GM19239 (cell line): ENCODE data around the gene TGIF1.
"Not testable (repeated sequence)": the region's sequence is repeated elsewhere in the genome, so short reads cannot be mapped to it uniquely, and the experiment has no call there.

ENCODE experiments used
- DNase-seq: peaks from one replicate; pipeline ENCODE4 v3.0.0; 2011; ENCODE audit warnings: low spot score; ENCODE audit not compliant: insufficient read length
- FAIRE-seq: peaks from 2 replicates; lab custom pipeline; 2011; peaks lifted over from hg19 to GRCh38; lab: Jason Lieb, UNC

Gene TGIF1

DNA sequence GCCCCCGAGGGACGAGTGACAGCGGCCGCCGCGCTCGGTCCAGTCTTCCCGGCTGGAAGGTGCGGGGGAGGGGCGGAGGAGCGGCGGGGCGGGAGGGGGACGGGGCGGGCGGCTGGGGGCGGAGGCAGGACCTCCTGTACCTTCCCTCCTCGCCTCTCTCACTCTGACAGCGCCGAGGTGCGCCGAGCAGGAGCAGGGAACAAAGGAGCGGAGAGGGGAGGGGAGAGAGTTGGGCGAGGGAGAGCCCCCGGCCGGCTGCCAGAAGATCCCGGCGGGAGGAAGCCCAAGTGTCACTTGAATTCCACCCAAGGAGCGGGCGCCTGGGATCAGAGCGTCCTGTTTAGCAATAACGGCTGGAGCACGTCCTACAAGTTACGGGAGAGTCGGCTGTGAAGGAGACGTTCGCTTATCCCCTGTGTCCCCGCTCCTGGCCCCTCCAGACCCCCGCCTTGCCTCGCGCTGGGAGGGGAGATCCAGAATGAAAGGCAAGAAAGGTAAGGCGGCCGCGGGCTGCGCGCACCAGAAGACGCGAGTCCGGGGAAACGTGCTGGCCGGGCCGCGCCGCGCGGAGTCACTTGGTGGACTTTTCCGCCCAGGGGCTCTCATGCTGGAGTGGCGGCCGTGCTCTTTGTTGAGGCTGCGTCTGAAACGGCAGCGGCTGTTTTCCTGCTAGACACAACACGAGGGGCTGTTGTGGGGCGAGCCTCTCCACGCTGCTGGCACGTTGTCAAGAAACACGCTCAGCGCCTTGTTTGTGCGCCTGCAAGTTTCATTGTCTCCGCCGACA, at the start of gene TGIF1:
TSS of gene TGIF1 (plus strand) at position 161 of the 787 bp plus-strand sequence. CDS start at position 479, 318 bp downstream.
- DNase-seq = no peak
- FAIRE-seq = no peak

DNA sequence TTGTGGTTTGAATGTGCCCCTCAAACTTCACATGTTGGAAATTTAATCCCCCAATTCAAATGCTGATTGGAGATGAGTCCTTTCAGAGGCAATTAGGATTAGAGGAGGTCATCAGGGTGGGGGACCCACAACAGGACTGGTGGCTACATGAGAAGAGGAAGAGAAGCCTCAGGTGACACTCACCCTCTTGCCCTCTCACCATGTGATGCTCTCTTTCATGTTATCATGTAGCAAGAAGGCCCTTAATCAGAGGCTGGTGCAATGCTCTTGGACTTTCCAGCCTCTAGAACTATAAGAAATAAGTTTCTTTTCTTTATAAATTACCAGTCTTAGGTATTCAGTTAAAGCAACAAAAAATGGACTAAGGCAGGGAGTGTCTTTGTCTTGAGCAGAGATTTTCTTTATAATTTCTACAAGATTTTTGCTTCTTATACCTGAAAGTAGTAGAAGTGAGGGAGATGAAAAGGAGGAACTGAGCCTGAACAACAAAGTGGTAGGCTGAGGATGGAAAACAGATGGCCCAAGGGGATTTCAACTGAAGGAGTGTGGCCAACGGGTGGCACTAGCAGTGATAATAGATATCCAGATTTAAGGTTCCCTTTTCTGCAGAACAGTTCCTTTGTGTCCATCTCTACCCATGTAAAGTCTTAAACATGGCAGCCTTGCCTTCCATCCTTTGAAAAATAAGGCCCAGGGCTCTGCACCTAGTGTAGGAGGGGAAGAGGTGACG, 49.2 kb upstream of the TGIF1 start:
- FAIRE-seq = no peak
- no peak for DNase-seq

DNA sequence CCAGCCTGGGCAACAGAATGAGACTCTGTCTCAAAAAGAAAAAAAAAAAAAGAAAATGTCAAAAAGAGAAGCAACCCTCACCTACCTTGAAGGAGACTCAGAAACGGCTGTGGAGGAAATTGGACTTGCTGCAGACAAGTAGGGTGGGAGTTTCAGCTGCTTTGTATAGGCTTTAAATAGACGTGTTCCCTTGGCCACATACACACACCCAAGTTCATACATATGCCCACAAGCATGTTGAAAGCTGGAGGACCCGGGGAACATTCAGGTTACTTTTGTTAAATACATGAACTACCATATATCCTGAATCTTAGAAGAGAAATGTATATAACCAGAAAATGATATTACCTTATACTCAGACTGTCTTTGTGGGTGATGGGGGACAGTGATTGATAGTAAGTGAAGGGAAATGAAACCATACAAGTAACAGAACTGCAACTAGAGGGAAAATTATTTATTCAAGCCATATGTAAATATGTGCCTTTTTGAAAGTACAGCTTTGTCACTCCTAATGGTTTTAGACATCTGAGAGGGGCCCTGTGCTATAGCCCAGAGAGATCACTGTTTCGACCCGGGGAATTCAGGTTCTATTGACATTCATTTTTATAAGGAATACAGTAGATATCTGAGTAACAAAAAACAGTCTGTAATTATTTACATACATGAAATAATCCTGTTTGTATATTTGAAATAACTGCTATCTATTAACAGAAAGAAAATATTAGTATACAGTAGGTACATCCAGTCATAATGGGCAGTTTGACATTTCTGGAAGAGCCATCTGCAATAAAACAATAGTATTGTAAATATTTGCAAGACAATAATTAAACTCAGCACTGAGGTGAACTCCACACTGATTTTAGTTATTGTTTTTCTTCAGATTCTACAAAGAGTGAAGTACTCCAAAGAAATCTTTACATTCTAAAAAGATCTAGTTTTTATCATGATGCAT, 48.0 kb upstream of the TGIF1 start:
- DNase-seq (peak; percentile 20), FAIRE-seq (peak; percentile 77)

DNA sequence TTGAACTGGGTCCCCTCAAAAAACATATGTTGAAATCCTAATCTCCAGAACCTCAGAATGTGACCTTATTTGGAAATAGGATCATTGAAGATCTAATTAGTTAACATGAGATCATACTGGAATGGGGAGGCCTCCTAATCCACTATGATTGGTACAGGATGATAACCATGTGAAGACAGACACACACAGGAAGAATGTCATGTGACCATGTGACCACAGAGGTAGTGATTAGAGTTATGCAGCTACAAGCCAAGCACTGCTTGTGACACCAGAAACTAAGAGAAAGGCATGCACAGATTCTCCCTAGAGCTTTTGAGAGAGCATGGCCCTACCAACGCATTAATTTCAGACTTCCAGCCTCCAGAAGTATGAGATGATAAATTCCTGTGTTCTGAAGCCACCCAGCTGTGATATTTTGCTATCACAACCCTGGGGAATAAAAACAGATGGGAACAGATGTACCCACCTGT, 47.0 kb upstream of the TGIF1 start:
- DNase-seq = no peak
- peak; percentile 76 for FAIRE-seq

DNA sequence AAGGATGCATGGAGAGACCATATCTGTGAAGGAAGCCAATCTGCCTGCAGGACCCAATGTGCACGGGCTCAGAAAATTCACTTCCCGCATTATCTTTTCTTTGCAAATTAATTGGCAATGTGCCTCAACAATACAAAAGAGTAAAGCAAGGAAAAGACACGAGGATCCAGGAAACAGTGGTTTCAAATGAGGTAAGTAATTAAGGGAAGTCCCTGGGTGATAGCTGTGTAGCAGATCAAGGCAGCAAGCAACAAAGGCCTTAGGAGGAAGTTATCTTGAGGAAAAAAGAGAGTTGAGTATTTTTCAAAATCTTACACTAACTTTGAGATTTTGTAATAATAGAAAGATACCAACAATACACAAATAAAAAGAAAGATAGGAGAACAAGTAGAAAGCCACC, 44.3 kb upstream of the TGIF1 start:
- DNase-seq (no peak), FAIRE-seq (no peak)

DNA sequence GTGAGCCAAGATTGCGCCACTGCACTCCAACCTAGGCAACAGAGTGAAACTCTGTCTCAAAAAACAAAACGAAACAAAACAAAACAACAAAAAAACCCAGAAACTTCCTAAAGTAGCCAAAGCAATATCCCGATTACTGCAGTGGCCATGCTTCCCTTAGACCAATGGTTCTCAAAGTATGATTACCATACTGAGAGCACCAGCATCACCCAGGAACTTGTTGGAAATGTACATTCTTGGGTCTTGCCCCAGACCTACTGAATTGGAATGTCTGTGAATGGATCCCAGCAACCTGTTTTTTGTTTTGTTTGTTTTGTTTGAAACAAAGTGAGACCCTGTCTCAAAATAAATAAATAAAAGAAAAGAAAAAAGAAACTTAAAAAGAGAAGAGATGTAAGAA, 41.9 kb upstream of the TGIF1 start:
- FAIRE-seq = no peak

DNA sequence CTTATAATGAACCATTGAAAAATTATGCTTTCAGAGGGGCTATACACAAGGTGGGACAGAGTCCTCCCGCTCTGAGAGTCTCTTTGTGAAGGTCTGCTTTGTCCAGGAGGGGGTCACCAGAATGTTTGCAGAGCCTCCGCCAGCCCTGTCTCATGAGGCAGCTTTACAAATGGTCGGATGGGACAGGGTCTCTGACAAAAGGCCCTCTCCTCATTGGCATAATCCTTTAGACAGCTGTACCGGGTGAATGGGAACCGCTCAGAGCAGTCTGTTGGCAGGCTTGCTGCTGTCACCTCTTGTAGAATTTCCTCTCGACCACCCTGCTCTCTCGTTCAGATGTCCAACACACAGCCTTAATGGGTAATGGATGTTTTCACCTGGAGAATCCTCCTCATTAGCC, 40.2 kb upstream of the TGIF1 start:
- DNase-seq = no peak
- no peak for FAIRE-seq

More for the DNA sequence above, 41.9 kb upstream of the TGIF1 start:
- no peak for DNase-seq

DNA sequence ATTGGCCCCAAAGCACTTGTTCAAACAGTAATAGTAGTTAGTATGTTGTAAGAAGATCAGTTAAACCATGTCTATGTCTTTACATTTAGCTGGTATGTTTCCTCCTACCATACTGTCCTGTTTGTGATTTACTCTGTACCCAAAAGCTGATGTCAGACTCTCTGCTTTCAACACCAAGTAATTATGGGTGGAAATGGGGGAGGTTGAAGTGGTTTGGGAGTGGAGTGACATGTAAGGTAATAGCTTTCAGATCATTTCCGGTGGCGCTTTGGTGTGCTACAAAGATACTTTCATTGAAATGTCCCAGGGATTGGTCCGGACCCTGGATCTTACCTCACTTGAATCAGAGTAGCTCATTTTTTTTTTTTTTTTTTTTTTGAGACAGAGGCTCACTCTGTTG, 39.7 kb upstream of the TGIF1 start:
- FAIRE-seq = no peak
- DNase-seq = no peak

DNA sequence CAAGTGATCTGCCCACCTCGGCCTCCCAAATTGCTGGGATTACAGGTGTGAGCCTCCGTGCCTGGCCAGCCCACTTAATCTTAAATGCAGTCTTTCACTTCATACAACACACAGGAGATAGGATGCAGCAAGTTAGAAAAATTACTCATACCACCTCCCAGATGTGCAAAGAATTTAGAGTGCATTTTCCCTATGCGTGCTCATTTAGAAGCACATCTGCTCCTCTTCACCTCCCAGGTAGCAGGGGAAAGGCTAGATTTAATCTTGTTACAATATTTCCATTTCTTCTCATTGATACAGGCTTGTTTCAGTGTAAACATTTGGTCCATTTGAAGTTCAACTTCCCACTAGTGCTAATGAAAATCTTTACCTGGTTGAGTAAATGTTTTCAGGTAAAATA, 39.1 kb upstream of the TGIF1 start:
- not testable (repeated sequence) for DNase-seq, FAIRE-seq

DNA sequence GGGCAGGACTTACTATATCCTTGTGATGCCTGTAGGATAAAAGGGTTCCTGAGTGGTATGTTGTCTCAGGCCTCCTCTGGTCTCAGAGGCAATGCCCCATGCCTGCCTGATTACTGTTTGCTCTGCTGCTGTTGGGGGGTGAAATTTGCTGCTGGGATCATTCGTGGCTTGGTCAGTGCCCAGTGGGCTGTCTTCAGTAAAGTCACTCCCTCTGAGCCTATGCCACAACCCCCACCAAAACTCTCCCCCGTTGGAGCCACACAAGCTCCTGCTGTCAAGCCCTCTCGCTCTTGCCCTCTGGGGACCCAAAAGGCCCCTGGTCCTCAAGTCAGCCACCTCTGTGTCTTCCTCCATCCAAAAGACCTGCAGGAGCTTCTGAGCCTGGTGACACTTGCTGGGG, 38.6 kb upstream of the TGIF1 start:
- no peak for DNase-seq
- no peak for FAIRE-seq

DNA sequence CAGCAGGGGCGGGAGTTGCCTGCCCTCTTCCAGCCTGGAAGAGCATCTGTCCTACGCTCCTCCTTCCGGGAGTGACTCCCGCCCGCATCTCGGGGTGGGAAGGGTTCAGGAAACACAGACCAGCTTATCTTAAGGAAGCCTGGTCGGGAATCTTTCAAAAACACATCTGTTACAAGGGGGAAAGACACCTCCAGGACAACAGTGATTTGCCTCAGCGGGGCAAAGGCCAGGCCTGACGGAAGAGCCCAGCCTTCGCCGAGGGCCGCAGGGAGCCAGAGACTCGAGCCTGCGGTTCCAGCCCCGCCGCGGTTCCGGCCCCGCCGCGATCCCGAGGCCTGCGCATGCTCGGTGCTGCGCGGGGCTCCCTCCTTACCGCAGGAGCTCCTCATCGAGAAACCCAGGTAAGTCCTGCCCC, 38.1 kb upstream of the TGIF1 start:
- DNase-seq = no peak
- no peak for FAIRE-seq

DNA sequence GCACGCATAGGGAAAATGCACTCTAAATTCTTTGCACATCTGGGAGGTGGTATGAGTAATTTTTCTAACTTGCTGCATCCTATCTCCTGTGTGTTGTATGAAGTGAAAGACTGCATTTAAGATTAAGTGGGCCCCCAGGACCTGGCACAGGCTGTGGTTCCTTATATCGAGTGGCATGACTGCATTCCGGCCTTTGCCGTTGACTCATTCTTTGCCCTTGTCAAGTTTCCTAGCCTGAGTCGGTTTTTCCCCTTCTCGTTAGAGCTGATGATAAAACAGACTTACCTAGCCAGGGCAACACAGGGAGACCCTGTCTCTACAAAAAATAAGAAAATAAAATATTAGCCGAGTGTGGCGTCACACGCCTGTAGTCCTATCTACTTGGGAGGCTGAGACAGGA, 37.4 kb upstream of the TGIF1 start:
- DNase-seq, FAIRE-seq: not testable (repeated sequence)

DNA sequence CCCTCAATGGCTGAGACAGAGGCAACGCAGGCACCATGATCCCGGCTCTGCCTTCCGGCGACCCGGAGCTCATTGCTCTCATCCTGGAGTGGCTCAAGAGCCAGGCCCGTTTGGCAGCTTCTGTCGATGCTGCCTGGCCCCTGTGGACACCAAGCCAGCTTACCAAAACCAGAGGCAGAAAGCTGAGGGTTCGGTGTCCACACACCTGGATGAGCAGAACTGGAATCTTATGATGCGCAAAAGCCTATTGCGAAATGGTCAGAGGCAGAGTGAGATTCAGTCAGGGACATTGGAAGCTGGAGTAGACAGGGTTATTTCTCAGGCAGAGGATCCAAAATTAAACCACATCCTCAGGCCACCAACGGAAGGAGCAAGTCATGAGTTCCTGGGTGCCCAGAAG, 34.9 kb upstream of the TGIF1 start:
- FAIRE-seq = no peak
- no peak for DNase-seq

DNA sequence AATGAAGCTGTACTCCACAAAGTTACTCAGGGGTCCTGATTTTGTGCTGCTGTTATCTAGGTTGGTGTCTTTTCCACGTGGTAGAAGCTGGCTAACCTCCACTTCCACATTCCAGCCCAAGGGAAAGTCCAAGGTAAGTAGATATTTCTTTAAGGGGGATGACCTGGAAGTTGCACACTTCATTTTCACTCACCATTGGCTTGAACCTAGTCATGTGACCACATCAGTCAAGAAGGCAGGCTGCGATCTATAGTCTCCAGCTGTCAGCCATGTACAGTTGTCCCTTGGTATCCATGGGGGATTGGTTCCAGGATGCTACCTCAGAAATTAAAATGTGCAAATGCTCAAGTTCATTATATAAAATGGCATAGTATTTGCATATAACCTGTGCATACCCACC, 31.9 kb upstream of the TGIF1 start:
- FAIRE-seq (no peak), DNase-seq (no peak)

DNA sequence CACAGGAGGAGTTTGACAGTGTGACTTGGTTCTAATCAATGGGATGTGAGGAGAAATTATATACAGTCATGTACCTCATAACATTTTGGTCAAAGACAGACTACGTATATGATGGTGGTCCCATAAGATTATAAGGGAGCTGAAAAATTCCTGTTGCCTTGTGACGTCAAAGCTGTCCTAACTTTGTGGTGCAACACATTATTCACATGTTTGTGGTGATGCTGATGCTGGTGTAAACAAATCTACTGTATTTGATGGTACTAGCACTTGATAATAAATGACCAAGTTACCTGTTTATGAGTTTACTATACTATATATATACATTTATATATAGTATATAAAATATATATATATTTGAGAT, 29.1 kb upstream of the TGIF1 start:
- FAIRE-seq (no peak), DNase-seq (no peak)

DNA sequence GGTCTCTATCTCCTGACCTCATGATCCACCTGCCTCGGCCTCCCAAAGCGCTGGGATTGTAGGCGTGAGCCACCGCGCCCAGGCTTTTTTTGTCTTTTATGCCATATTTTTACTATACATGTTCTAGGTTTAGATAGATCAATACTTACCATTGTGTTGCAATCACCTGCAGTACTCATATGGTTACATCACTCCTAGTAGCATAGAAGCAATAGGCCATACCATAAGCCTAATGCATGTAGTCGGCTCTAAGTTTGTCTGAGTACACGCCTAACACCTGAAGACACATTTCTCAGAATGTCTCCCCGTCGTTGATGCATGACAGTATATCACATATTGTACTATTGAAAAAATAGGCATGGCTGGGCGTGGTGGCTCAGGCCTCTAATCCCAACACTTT, 27.1 kb upstream of the TGIF1 start:
- no peak for FAIRE-seq
- no peak for DNase-seq

DNA sequence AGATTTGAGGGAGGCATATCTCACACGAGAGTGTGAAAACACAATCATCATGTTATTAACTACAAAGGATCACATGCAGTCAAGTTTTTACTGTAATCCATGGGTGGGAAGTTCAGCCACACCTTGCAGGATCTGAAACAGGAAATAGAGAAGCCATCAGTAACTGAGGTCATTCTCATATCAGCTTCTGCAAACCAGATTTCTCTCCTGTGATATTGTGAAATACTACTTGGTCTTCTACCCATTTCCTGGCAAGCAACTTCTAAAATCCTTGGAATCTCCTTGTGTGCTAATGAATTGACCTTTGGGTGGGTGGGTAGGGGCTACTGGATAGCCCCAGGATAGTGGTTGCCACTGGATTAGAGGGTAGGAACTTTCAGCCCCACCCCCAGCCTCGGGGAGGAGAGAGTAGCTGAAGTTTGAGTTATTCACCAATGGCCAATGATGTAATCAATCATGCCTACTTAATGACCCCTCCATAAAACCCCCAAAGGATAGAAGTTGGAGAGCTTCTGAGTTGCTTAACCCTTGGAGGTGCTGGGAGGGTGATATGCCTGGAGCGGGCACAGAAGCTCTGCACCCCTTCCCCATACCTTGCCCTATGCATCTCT, 25.6 kb upstream of the TGIF1 start:
- FAIRE-seq = no peak
- no peak for DNase-seq

DNA sequence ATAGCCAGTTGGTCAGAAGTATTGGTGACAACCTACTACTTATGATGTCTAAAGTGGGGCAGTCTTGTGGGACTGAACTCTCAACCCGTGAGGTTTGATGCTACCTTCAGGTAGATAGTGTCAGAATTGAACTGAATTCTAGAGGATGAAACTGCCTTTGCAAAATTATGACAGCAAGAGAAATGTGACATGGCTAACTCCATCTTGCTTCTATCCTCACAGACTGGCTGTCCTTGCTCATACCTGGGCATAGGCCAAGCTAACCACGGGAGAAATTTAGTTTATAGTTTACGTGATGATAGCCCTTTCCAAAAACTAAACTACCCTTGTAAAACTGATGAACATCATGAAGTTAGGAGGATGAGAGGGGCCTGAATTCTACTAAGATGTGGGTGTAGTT, 24.9 kb upstream of the TGIF1 start:
- DNase-seq (no peak), FAIRE-seq (no peak)

DNA sequence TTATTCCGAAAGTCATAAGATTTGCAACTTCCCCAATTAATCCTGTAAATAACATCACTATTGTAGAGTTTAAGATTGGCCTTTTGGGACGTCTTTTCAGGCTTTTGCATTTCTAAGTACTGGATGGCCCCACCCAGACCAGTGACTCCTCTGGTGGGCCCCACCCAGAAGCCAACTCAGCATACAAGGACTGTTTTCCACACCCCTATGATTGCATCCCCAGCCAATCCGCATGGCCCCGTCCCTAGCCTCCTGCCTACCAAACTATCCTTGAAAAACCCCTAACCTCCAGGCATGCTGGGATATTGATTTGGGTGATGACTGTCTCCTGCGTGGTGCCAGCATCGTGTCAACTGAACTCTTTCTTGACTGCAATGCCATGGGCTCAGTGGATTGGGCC, 24.5 kb upstream of the TGIF1 start:
- no peak for FAIRE-seq
- no peak for DNase-seq

DNA sequence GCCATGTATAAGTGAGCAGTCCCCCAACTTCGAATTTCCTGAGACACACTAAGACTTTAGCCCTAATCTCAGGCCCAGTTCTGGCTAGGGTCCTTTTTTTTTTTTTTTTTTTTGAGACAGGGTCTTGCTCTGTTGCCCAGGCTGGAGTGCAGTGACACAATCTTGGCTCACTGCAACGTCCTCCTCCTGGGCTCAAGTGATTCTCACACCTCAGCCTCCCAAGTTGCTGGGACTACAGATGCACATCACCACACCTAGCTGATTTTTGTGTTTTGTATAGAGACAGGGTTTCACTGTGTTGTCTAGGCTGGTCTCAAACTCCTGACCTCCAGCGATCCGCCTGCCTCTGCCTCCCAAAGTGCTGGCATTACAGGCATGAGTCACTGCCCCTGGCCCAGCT, 23.9 kb upstream of the TGIF1 start:
- FAIRE-seq = no peak
- no peak for DNase-seq
